LNCAP (cell line): ENCODE data around the gene IPCEF1.

ENCODE experiments used
- TF ChIP-seq, protein P1 (sequence below): fragments of 450-650 bp; IDR thresholded peaks from 2 replicates; pipeline ENCODE4 v1.5.1; 2017; ENCODE audit warnings: mild to moderate bottlenecking

IPCEF1 gene

DNA sequence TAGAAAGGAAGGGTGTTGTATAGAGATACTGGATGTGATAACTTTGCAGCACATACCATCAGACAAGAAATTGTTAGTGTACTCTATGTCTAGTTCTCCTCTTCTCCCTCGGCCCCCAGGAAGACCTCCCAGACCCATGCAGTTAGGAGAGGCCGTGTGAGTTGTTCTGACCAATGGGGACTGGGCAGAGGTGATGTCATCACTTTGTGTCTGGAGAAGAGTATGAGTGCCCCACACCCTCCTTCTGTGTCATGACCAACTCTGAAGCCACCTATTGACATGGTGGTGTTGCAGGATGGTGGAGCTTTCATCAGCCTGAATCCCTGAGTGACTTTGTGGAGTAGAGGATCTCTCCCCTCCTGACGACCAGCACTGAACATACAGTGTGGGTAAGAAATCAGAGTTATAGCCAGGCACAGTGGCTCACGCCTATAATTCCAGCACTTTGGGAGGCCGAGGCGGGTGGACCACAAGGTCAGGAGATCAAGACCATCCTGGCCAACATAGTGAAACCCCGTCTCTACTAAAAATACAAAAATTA, 72.2 kb downstream of the IPCEF1 start:
- TF ChIP-seq, protein P1, sequence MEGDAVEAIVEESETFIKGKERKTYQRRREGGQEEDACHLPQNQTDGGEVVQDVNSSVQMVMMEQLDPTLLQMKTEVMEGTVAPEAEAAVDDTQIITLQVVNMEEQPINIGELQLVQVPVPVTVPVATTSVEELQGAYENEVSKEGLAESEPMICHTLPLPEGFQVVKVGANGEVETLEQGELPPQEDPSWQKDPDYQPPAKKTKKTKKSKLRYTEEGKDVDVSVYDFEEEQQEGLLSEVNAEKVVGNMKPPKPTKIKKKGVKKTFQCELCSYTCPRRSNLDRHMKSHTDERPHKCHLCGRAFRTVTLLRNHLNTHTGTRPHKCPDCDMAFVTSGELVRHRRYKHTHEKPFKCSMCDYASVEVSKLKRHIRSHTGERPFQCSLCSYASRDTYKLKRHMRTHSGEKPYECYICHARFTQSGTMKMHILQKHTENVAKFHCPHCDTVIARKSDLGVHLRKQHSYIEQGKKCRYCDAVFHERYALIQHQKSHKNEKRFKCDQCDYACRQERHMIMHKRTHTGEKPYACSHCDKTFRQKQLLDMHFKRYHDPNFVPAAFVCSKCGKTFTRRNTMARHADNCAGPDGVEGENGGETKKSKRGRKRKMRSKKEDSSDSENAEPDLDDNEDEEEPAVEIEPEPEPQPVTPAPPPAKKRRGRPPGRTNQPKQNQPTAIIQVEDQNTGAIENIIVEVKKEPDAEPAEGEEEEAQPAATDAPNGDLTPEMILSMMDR, result no peak

DNA sequence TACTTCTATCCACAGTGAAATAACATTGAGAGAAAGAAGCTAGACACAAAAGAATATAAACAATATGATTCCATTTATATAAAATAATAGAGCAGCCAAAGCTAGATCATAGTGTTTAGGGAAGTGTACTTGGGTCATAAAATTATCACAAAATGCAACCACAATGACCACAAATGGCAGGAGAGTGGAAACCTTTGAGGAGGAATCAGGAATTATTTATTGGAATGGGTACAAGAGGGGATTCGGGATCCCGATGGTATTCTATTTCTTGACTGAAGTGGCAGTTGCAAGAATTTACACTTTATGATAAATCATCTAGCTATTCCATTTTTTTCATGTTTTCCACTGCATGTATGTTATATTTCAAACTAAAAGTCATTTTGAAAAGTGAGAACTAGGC, 76.1 kb downstream of the IPCEF1 start:
- TF ChIP-seq, protein P1, result no peak

DNA sequence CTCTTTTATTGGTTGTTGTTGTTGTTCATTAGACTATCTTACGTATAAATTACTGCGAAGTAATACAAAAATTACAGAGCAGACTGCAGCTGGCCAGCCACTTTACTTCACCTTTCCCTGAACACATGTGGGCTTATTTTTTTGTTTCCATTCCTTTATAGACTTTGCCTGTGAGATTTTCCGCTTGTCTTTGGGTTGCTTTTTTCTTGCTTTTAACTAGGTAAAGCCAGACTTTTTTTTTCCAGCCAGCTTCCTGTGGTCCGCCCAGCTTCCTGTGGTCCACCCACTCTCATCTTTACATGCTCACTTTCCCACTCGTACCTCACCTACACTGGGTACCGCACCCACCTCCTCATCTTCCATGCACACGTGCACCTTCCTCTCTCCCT, 79.0 kb downstream of the IPCEF1 start:
- TF ChIP-seq, protein P1, result no peak

DNA sequence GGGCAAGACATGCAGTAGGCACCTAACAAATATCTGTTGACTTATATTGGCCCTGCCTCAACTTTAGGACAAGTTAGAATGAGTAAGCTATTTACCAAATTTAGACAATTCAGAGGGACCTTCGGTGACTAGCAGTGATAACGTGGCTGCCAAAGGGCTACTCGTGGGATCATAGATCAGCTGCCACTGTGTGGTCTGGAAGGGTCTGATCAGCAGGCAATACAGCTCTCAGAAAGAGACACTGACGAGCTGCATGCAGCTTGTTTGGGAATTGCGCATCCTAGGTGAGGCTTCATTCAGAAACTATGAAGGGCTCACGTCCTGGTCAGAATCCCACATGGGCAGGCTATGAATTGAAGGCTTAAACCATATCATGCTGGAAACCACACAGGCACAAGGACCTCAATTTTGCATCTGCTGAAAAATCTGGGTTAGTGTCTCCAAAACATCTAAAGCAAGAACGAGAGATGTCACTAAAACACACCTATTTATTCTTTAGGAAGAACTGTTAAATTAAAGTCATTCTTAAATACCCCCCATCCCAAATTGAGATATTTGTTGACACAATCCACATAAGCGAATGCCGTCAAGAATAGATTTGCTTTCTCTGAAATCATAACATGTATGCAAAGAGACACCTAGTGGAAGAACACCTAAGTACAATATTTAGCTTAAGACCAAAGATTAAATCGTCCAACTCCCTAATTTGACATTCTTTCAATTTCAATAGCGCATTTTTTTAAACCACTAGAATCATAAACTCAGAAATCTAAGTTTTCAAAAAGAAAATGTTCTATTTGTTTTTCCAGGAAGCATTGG, 79.6 kb downstream of the IPCEF1 start:
- TF ChIP-seq, protein P1, result peak; percentile 68

DNA sequence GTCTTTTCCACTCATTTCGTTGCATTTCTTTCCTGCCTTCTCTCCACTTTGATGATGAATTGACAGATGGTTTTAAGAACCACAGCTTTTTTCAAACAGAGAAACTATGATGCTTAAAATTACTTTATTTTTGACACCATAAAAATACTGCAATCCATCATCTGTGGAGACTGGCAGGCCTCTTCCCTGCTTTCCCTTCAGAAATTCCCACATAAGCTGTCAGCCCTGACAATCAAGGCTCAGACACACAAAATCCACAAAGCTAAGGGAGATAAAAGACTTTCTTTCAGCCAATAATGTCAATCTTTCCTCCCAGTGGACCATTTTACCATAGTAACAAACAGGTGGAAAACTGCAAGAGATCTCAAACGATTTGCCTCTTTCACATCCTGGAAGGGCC, 82.4 kb downstream of the IPCEF1 start:
- TF ChIP-seq, protein P1, result no peak

DNA sequence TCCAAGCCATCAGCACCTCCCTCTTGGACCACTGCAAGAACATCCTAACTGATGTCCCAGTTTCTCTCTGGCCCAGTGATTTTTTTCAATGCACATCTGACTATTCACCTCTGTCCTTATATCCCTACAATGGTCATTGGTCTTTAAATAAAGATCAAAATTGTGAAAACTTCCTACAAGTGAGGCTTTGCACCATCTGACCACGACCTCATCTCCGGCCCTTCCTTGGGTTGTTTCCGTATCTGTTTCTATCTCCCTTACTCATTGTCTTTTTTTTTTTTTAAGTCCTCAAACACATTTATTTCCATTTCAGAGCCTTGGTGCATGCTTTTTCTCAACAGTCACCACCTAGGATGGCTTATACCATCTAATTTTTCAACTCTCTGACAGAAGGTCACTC, 88.1 kb downstream of the IPCEF1 start:
- TF ChIP-seq, protein P1, result no peak

DNA sequence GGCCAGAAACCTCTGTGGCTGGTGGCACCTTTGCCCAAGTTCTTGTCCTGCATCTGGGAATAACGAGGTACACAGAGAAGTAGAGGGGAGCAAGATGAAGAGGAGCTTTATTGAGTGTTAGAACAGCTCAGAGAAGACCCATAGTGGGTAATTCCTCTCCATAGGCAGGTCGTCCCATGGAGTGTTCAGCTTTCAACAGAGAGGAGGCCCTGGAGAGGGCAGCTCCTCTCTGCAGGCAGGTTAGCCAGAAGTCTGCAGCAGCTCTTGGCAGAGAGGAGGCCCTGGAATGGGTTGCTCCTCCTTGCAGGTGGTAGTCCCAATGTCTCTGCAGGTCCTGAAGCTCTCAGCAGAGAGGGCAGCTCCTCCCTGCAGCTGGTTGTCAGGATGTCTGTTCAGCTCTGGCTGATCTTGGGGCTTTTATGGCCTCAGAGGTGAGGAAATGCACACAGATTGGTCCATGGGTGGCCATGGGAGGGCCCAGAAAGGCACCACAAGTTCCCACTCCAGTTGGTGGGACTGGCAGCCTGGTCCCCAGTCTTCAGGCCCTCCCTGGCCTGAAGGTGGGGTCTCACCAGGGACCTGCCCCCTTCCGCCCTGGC, 89.0 kb downstream of the IPCEF1 start:
- TF ChIP-seq, protein P1, result no peak
